ENCODE measurements around the gene RFT1. TPM values are rescaled to one million over a fixed set of nuclear protein-coding genes. Genes with fewer than 3 reads are reported as not detected.
A peak's percentile ranks its signal among the peaks of the same experiment; 100 is the strongest.

RFT1 gene
- total and polyA plus RNA-seq, 2 of the 13 experiments (the other 11 are each of a cell fraction or from before 2014, with no cell fraction given), result 23.2 to 37.0 TPM

GRCh38 chr3:53072653-53073552, 57.3 kb downstream of the RFT1 start (continued):
- TF ChIP-seq, protein P1, sequence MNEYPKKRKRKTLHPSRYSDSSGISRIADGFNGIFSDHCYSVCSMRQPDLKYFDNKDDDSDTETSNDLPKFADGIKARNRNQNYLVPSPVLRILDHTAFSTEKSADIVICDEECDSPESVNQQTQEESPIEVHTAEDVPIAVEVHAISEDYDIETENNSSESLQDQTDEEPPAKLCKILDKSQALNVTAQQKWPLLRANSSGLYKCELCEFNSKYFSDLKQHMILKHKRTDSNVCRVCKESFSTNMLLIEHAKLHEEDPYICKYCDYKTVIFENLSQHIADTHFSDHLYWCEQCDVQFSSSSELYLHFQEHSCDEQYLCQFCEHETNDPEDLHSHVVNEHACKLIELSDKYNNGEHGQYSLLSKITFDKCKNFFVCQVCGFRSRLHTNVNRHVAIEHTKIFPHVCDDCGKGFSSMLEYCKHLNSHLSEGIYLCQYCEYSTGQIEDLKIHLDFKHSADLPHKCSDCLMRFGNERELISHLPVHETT (CRISPR knock-in tag; conservative IDR thresholded peaks at IDR 0.05), result no peak; the same call in 1 of the 2 replicates
- TF ChIP-seq AKAP8 (CRISPR knock-in tag; IDR thresholded peaks at IDR 0.05) (no peak), ZNF562 (CRISPR knock-in tag; IDR thresholded peaks at IDR 0.05; ENCODE audit: borderline replicate concordance) (no peak), PHF8 (CRISPR knock-in tag; IDR thresholded peaks at IDR 0.05) (peak; percentile 70), GZF1 (CRISPR knock-in tag; IDR thresholded peaks at IDR 0.05) (no peak), IKZF4 (CRISPR knock-in tag; IDR thresholded peaks at IDR 0.05; ENCODE audit: borderline replicate concordance, low read depth, not compliant biosample characterization) (no peak), TCF12 (IDR thresholded peaks at IDR 0.05) (no peak), TCF12 (CRISPR knock-in tag; IDR thresholded peaks at IDR 0.05) (peak; percentile 25; the same call in 1 of the 2 replicates), ZNF253 (CRISPR knock-in tag; IDR thresholded peaks at IDR 0.05; ENCODE audit: borderline replicate concordance) (no peak), NFIC (IDR thresholded peaks at IDR 0.05; ENCODE audit: low read length) (no peak), SRF (IDR thresholded peaks at IDR 0.05; ENCODE audit: low read depth, low read length) (no peak), ZSCAN22 (CRISPR knock-in tag; IDR thresholded peaks at IDR 0.05) (peak; percentile 98), ZMAT5 (CRISPR knock-in tag; IDR thresholded peaks at IDR 0.05; ENCODE audit: borderline replicate concordance, low read depth) (no peak), ZNF678 (CRISPR knock-in tag; IDR thresholded peaks at IDR 0.05) (no peak), ZNF670 (CRISPR knock-in tag; IDR thresholded peaks at IDR 0.05; ENCODE audit: borderline replicate concordance) (peak; percentile 86), ZNF44 (CRISPR knock-in tag; IDR thresholded peaks at IDR 0.05) (no peak), TEAD2 (CRISPR knock-in tag; IDR thresholded peaks at IDR 0.05) (no peak), MIER3 (CRISPR knock-in tag; IDR thresholded peaks at IDR 0.05; ENCODE audit: borderline replicate concordance) (peak; percentile 68; the same call in 1 of the 2 replicates), NFATC3 (CRISPR knock-in tag; IDR thresholded peaks at IDR 0.05) (no peak), NFYC (CRISPR knock-in tag; IDR thresholded peaks at IDR 0.05) (no peak), ZNF597 (CRISPR knock-in tag; IDR thresholded peaks at IDR 0.05) (no peak), ZNF616 (CRISPR knock-in tag; IDR thresholded peaks at IDR 0.05; ENCODE audit: low read depth) (no peak)
- TF ChIP-seq, protein P2, sequence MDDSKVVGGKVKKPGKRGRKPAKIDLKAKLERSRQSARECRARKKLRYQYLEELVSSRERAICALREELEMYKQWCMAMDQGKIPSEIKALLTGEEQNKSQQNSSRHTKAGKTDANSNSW (CRISPR knock-in tag; IDR thresholded peaks at IDR 0.05; ENCODE audit: borderline replicate concordance), result no peak
- TF ChIP-seq, protein P3, sequence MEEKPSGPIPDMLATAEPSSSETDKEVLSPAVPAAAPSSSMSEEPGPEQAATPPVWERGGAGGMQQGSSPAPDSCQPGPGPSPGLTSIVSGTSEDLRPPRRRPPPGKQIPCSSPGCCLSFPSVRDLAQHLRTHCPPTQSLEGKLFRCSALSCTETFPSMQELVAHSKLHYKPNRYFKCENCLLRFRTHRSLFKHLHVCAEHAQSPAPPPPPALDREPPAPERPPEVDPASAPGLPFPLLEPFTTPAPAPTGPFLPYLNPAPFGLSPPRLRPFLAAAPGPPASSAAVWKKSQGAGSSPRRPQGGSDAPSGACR (CRISPR knock-in tag; IDR thresholded peaks at IDR 0.05), result no peak; the same call in 1 of the 2 replicates
- TF ChIP-seq, protein P4, sequence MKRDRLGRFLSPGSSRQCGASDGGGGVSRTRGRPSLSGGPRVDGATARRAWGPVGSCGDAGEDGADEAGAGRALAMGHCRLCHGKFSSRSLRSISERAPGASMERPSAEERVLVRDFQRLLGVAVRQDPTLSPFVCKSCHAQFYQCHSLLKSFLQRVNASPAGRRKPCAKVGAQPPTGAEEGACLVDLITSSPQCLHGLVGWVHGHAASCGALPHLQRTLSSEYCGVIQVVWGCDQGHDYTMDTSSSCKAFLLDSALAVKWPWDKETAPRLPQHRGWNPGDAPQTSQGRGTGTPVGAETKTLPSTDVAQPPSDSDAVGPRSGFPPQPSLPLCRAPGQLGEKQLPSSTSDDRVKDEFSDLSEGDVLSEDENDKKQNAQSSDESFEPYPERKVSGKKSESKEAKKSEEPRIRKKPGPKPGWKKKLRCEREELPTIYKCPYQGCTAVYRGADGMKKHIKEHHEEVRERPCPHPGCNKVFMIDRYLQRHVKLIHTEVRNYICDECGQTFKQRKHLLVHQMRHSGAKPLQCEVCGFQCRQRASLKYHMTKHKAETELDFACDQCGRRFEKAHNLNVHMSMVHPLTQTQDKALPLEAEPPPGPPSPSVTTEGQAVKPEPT (CRISPR knock-in tag; IDR thresholded peaks at IDR 0.05; ENCODE audit: low read depth), result no peak
